SK-N-SH (cell line): ENCODE measurements around the gene CRYZL1. TPM values are rescaled to one million over a fixed set of nuclear protein-coding genes. Genes with fewer than 3 reads are reported as not detected.

Source experiments
- CTCF ChIA-PET: fragments of 300-600, 350-600 bp; formaldehyde crosslinking; extraction: SDS; loops from one replicate; lab custom pipeline; 2021; lab: Yijun Ruan, JAX
- POLR2A ChIA-PET: fragments of 350-600 bp; sonication (Branson Sonifier 250); formaldehyde crosslinking; extraction: SDS; loops from one replicate; lab custom pipeline; 2020; ENCODE audit warnings: antibody characterized with exemption, inconsistent platforms; lab: Yijun Ruan, JAX
- DNase-seq: peaks from one replicate; pipeline ENCODE4 v3.0.0; 2012
- H2AFZ ChIP-seq: fragments of 200-600 bp; sonication (generic); 2 replicates; pipeline ENCODE4 v1.8.1; 2016; ENCODE audit warnings: antibody characterized with exemption, mild to moderate bottlenecking, low read depth
- H3F3A ChIP-seq: fragments of 200-600 bp; sonication (generic); replicated peaks from 2 replicates; pipeline ENCODE3; 2016; ENCODE audit warnings: antibody characterized with exemption, mild to moderate bottlenecking; ENCODE audit not compliant: insufficient read depth
- H3K27ac ChIP-seq, 2 experiments: fragments of 200-500 bp in 1 of 2; fragments of 200-600 bp in 1 of 2; sonication (Bioruptor generic) in 1 of 2; sonication (generic), shearing (Covaris generic) in 1 of 2; 2 replicates each; pipeline versions ENCODE4 v1.5.1 to v1.6.1; 2014 to 2016; ENCODE audit warnings: low read depth in 2 of 2, inconsistent platforms in 1 of 2, low read length in 1 of 2, mild to moderate bottlenecking in 1 of 2, mixed read lengths in 1 of 2
- H3K27me3 ChIP-seq: fragments of 200-600 bp; sonication (generic), shearing (Covaris generic); 2 replicates; pipeline ENCODE4 v1.6.1; 2016; ENCODE audit warnings: mixed run types; ENCODE audit not compliant: insufficient read depth
- H3K36me3 ChIP-seq, 2 experiments: fragments of 200-500 bp in 1 of 2; fragments of 200-600 bp in 1 of 2; sonication (Bioruptor generic) in 1 of 2; sonication (generic) in 1 of 2; replicated peaks in 1 of 2; 2 replicates each; pipeline versions ENCODE3 to v1.5.1; 2014 to 2016; ENCODE audit warnings: low read length in 1 of 2, mild to moderate bottlenecking in 1 of 2; ENCODE audit not compliant: insufficient read depth in 2 of 2, control insufficient read depth in 1 of 2
- H3K4me1 ChIP-seq, 2 experiments: fragments of 200-500 bp in 1 of 2; fragments of 200-600 bp in 1 of 2; sonication (Bioruptor generic) in 1 of 2; sonication (generic), shearing (Covaris generic) in 1 of 2; 2 replicates each; pipeline versions ENCODE4 v1.5.1 to v1.6.1; 2014 to 2016; ENCODE audit warnings: low read depth in 1 of 2, low read length in 1 of 2, mixed run types in 1 of 2; ENCODE audit not compliant: insufficient read depth in 2 of 2, control insufficient read depth in 1 of 2
- H3K4me2 ChIP-seq: fragments of 200-600 bp; sonication (generic), shearing (Covaris generic); 2 replicates; pipeline ENCODE4 v1.6.1; 2017; ENCODE audit warnings: mixed run types
- H3K4me3 ChIP-seq, 2 experiments: fragments of 200-500 bp in 1 of 2; fragments of 200-600 bp in 1 of 2; sonication (Bioruptor generic) in 1 of 2; sonication (generic), shearing (Covaris generic) in 1 of 2; 2 replicates each; pipeline versions ENCODE4 v1.5.1 to v1.8.1; 2014 to 2016; ENCODE audit warnings: low read depth in 2 of 2, inconsistent platforms in 1 of 2, low read length in 1 of 2, mild to moderate bottlenecking in 1 of 2, mixed read lengths in 1 of 2, moderate library complexity in 1 of 2
- H3K79me2 ChIP-seq: fragments of 200-600 bp; sonication (generic); 2 replicates; pipeline ENCODE4 v1.8.1; 2017; ENCODE audit warnings: mild to moderate bottlenecking; ENCODE audit not compliant: insufficient read depth
- H3K9ac ChIP-seq: fragments of 200-600 bp; sonication (generic); 2 replicates; pipeline ENCODE4 v1.6.1; 2017; ENCODE audit warnings: mixed run types
- H3K9me2 ChIP-seq: fragments of 200-600 bp; sonication (generic); 2 replicates; pipeline ENCODE4 v1.6.1; 2017; ENCODE audit warnings: mixed run types
- H3K9me3 ChIP-seq: fragments of 200-600 bp; sonication (generic); 2 replicates; pipeline ENCODE4 v1.6.1; 2017; ENCODE audit warnings: mixed run types, mild to moderate bottlenecking, moderate library complexity
- H4K20me1 ChIP-seq: fragments of 200-600 bp; sonication (generic); 2 replicates; pipeline ENCODE4 v1.6.1; 2017; ENCODE audit warnings: mild to moderate bottlenecking, mixed run types; ENCODE audit not compliant: insufficient read depth
- EP300 ChIP-seq, 2 experiments: IDR thresholded peaks; 2 replicates each; pipeline versions ENCODE4 v1.4.0 to v1.6.1; 2012; ENCODE audit warnings: borderline replicate concordance in 1 of 2, low read depth in 1 of 2, low read length in 1 of 2
- EZH2phosphoT487 ChIP-seq: fragments of 200-600 bp; sonication (generic); IDR thresholded peaks from 2 replicates; pipeline ENCODE4 v1.6.1; 2017; ENCODE audit warnings: low read depth, mixed run types, mild to moderate bottlenecking, antibody characterized with exemption, moderate library complexity, borderline replicate concordance
- FOSL2 ChIP-seq: IDR thresholded peaks from 2 replicates; pipeline ENCODE4 v1.4.0; 2012; ENCODE audit warnings: low read depth, mild to moderate bottlenecking, moderate library complexity, borderline replicate concordance
- GABPA ChIP-seq: IDR thresholded peaks from 2 replicates; pipeline ENCODE4 v1.4.0; 2012; ENCODE audit warnings: low read depth, mild to moderate bottlenecking
- JUND ChIP-seq: IDR thresholded peaks from 2 replicates; pipeline ENCODE4 v1.4.0; 2012
- NRF1 ChIP-seq: IDR thresholded peaks from 2 replicates; pipeline ENCODE4 v1.6.1; 2012; ENCODE audit warnings: low read depth, mild to moderate bottlenecking, low read length
- RCOR1 ChIP-seq: fragments of 150-350 bp; IDR thresholded peaks from 2 replicates; pipeline ENCODE4 v1.6.1; 2017; ENCODE audit warnings: antibody characterized with exemption, low read length
- RFX5 ChIP-seq: IDR thresholded peaks from 2 replicates; pipeline ENCODE4 v1.6.1; 2012; ENCODE audit warnings: mild to moderate bottlenecking, improper control_type of control experiment, low read length
- TAF1 ChIP-seq: IDR thresholded peaks from 2 replicates; pipeline ENCODE4 v1.6.1; 2012; ENCODE audit warnings: low read depth, mild to moderate bottlenecking, low read length, moderate library complexity, borderline replicate concordance
- YY1 ChIP-seq: IDR thresholded peaks from 2 replicates; pipeline ENCODE4 v1.4.0; 2012; ENCODE audit warnings: low read depth, mild to moderate bottlenecking
- WGBS: methylation state at CpG from one replicate; pipeline ENCODE4 v1.1.6; 2017; ENCODE audit warnings: low lambda C conversion rate; 5-methylcytosine and 5-hydroxymethylcytosine counted together
- polyA plus RNA-seq, 3 experiments: library from polyadenylated mRNA; depleted of rRNA; stranded (reverse); fragments of >200 nt; gene quantifications; 2 replicates each; pipeline ENCODE4 v1.2.3, GENCODE V29; 2012
- TF ChIP-seq, protein P1 (sequence below): fragments of 150-350 bp; IDR thresholded peaks from 2 replicates; pipeline ENCODE4 v1.6.1; 2016; ENCODE audit warnings: mild to moderate bottlenecking, low read depth, low read length
- TF ChIP-seq, protein P2 (sequence below): IDR thresholded peaks from 2 replicates; pipeline ENCODE4 v1.6.1; 2012; ENCODE audit warnings: mild to moderate bottlenecking, low read depth, low read length, moderate library complexity
- TF ChIP-seq, protein P3 (sequence below): IDR thresholded peaks from 2 replicates; pipeline ENCODE4 v1.4.0; 2012; ENCODE audit warnings: low read depth, borderline replicate concordance
- TF ChIP-seq, protein P4 (sequence below): IDR thresholded peaks from 2 replicates; pipeline ENCODE4; 2012

CRYZL1 gene
- polyA plus RNA-seq, 1 of the 3 experiments (the other 2 are of a cell fraction) = 26.3 TPM

DNA sequence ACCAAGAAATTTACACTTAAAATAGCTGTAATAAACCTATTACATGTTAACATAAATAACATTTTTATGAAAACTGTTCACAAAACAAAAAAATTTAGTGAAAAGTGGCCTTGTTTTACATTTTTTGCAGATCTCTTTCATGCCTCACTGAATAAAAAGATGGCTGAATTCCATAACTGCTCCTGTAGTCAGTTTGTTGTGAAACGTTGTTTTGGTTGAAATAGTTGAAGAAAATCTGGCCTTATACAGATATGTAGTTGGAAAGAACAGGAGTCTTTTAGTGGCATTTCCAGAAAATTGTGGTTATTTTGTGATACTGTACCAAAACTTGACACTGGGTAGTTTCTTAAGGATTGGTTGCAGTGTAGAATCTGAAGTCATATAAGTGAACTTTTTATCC lies 18.9 kb upstream of the CRYZL1 start:
- H3K36me3 ChIP-seq = peaks cover 0 to 14% of the 10 kb centered on the region in 2 experiments
- WGBS = 100% methylated on average over 1 of the region's 1 CpG
- ChIA-PET POLR2A (no interaction called here), CTCF (no interaction called here)
- no peak overlapping the region for H3K9ac ChIP-seq
- peaks cover 4% of the 10 kb centered on the region; the same call in 1 of the 2 replicates for H3K9me3 ChIP-seq
- H3K27me3 ChIP-seq = no peaks in the 10 kb centered on the region
- H4K20me1 ChIP-seq = peaks cover 6% of the 10 kb centered on the region; the same call in 1 of the 2 replicates
- H2AFZ ChIP-seq = no peak overlapping the region
- H3F3A ChIP-seq = peaks cover 18% of the 10 kb centered on the region
- H3K27ac ChIP-seq = no peak overlapping the region
- peaks cover 0 to 4% of the 10 kb centered on the region in 2 experiments; a peak in 1 of 4 replicates for H3K4me1 ChIP-seq
- H3K9me2 ChIP-seq = no peaks in the 10 kb centered on the region
- no peak overlapping the region for H3K4me2 ChIP-seq
- H3K4me3 ChIP-seq = no peak overlapping the region
- H3K79me2 ChIP-seq = peaks cover 91% of the 10 kb centered on the region
- DNase-seq = no peak
- no peak for TF ChIP-seq EZH2phosphoT487
- TF ChIP-seq RCOR1 = no peak
- TF ChIP-seq, protein P1, sequence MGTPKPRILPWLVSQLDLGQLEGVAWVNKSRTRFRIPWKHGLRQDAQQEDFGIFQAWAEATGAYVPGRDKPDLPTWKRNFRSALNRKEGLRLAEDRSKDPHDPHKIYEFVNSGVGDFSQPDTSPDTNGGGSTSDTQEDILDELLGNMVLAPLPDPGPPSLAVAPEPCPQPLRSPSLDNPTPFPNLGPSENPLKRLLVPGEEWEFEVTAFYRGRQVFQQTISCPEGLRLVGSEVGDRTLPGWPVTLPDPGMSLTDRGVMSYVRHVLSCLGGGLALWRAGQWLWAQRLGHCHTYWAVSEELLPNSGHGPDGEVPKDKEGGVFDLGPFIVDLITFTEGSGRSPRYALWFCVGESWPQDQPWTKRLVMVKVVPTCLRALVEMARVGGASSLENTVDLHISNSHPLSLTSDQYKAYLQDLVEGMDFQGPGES = no peak
- no peak for TF ChIP-seq EP300 (IDR thresholded peaks at IDR 0.05; ENCODE audit: borderline replicate concordance in 1 of 2, low read depth in 1 of 2, low read length in 1 of 2)
- TF ChIP-seq GABPA = no peak
- no peak for TF ChIP-seq YY1
- no peak for TF ChIP-seq JUND
- no peak for TF ChIP-seq FOSL2
- TF ChIP-seq, protein P2, sequence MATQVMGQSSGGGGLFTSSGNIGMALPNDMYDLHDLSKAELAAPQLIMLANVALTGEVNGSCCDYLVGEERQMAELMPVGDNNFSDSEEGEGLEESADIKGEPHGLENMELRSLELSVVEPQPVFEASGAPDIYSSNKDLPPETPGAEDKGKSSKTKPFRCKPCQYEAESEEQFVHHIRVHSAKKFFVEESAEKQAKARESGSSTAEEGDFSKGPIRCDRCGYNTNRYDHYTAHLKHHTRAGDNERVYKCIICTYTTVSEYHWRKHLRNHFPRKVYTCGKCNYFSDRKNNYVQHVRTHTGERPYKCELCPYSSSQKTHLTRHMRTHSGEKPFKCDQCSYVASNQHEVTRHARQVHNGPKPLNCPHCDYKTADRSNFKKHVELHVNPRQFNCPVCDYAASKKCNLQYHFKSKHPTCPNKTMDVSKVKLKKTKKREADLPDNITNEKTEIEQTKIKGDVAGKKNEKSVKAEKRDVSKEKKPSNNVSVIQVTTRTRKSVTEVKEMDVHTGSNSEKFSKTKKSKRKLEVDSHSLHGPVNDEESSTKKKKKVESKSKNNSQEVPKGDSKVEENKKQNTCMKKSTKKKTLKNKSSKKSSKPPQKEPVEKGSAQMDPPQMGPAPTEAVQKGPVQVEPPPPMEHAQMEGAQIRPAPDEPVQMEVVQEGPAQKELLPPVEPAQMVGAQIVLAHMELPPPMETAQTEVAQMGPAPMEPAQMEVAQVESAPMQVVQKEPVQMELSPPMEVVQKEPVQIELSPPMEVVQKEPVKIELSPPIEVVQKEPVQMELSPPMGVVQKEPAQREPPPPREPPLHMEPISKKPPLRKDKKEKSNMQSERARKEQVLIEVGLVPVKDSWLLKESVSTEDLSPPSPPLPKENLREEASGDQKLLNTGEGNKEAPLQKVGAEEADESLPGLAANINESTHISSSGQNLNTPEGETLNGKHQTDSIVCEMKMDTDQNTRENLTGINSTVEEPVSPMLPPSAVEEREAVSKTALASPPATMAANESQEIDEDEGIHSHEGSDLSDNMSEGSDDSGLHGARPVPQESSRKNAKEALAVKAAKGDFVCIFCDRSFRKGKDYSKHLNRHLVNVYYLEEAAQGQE = no peak
- TF ChIP-seq, protein P3, sequence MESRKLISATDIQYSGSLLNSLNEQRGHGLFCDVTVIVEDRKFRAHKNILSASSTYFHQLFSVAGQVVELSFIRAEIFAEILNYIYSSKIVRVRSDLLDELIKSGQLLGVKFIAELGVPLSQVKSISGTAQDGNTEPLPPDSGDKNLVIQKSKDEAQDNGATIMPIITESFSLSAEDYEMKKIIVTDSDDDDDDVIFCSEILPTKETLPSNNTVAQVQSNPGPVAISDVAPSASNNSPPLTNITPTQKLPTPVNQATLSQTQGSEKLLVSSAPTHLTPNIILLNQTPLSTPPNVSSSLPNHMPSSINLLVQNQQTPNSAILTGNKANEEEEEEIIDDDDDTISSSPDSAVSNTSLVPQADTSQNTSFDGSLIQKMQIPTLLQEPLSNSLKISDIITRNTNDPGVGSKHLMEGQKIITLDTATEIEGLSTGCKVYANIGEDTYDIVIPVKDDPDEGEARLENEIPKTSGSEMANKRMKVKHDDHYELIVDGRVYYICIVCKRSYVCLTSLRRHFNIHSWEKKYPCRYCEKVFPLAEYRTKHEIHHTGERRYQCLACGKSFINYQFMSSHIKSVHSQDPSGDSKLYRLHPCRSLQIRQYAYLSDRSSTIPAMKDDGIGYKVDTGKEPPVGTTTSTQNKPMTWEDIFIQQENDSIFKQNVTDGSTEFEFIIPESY = no peak
- no peak for TF ChIP-seq RFX5
- TF ChIP-seq, protein P4, sequence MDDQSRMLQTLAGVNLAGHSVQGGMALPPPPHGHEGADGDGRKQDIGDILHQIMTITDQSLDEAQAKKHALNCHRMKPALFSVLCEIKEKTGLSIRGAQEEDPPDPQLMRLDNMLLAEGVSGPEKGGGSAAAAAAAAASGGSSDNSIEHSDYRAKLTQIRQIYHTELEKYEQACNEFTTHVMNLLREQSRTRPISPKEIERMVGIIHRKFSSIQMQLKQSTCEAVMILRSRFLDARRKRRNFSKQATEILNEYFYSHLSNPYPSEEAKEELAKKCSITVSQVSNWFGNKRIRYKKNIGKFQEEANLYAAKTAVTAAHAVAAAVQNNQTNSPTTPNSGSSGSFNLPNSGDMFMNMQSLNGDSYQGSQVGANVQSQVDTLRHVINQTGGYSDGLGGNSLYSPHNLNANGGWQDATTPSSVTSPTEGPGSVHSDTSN = no peak
- TF ChIP-seq TAF1 = no peak
- no peak for TF ChIP-seq NRF1
